ENCODE results near the gene NKD2. TPM values are rescaled to one million over a fixed set of nuclear protein-coding genes. Genes with fewer than 3 reads are reported as not detected.
"Not testable (repeated sequence)": the region's sequence is repeated elsewhere in the genome, so short reads cannot be mapped to it uniquely, and the experiment has no call there.

Gene NKD2
- total RNA-seq, 5 donors from 2014 or later (not counting 1 experiment from before 2014, with no cell fraction given): 0.18 to 0.23 TPM; not detected in 3

- DNase-seq (no peak), ATAC-seq (replicated peaks in 1 of 4) (no peak)
- H3K9me3 ChIP-seq: no peaks in the 10 kb centered on the region
- Mint-ChIP-seq H3K27me3 (no peaks in the 10 kb centered on the region), H3K9me3 (no peaks in the 10 kb centered on the region), H3K36me3 (no peaks in the 10 kb centered on the region), H3K4me3 (no peak overlapping the region), H3K27ac (no peak overlapping the region), H3K4me1 (no peaks in the 10 kb centered on the region)
- H3K27me3 ChIP-seq (replicated peaks in 1 of 2; ENCODE audit: control insufficient read depth in 2 of 2, extremely low read depth in 1 of 2, insufficient read depth in 2 of 2, low read length in 1 of 2): no peaks in the 10 kb centered on the region
- H3K36me3 ChIP-seq (ENCODE audit: control insufficient read depth in 2 of 2, extremely low read depth in 1 of 2, insufficient read depth in 1 of 2, low read length in 1 of 2): peaks cover 5 to 33% of the 10 kb centered on the region in 2 donors
- no peaks in the 10 kb centered on the region for H3K4me1 ChIP-seq (ENCODE audit: control insufficient read depth in 1 of 2, extremely low read depth in 1 of 2, insufficient read depth in 2 of 2, low read length in 2 of 2)
- no peak overlapping the region for H3K27ac ChIP-seq (ENCODE audit: low read length)
- POLR2A ChIA-PET: no interaction called here
- H3K4me3 ChIP-seq (ENCODE audit: control insufficient read depth in 1 of 2, extremely low read depth in 1 of 2, low read length in 1 of 2): no peak overlapping the region
- CTCF ChIA-PET: no interaction called here
- WGBS (ENCODE audit: insufficient coverage): 74% methylated on average over 17 of the region's 24 CpGs
These were observed 52.0 kb downstream of the NKD2 start for GRCh38 chr5:1060535-1060981.

GRCh38 chr5:1061292-1061691 lies 52.7 kb downstream of the NKD2 start:
- DNase-seq; H3K4me3 Mint-ChIP-seq; H3K4me1 ChIP-seq (ENCODE audit: control insufficient read depth in 1 of 2, extremely low read depth in 1 of 2, insufficient read depth in 2 of 2, low read length in 2 of 2); H3K36me3 Mint-ChIP-seq; H3K27me3 ChIP-seq (replicated peaks in 1 of 2; ENCODE audit: control insufficient read depth in 2 of 2, extremely low read depth in 1 of 2, insufficient read depth in 2 of 2, low read length in 1 of 2); H3K27ac Mint-ChIP-seq; H3K27ac ChIP-seq (ENCODE audit: low read length); H3K27me3 Mint-ChIP-seq; H3K9me3 ChIP-seq; H3K4me1 Mint-ChIP-seq; POLR2A ChIA-PET; H3K4me3 ChIP-seq (ENCODE audit: control insufficient read depth in 1 of 2, extremely low read depth in 1 of 2, low read length in 1 of 2); ATAC-seq (replicated peaks in 1 of 4); H3K9me3 Mint-ChIP-seq; CTCF ChIA-PET: not testable (repeated sequence)
- peaks cover 5 to 28% of the 10 kb centered on the region in 2 donors for H3K36me3 ChIP-seq (ENCODE audit: control insufficient read depth in 2 of 2, extremely low read depth in 1 of 2, insufficient read depth in 1 of 2, low read length in 1 of 2)
- WGBS (ENCODE audit: insufficient coverage): 92% methylated on average over 14 of the region's 43 CpGs

GRCh38 chr5:1061916-1062315 lies 53.3 kb downstream of the NKD2 start:
- Mint-ChIP-seq H3K27ac (no peak overlapping the region), H3K9me3 (no peaks in the 10 kb centered on the region), H3K4me3 (no peak overlapping the region), H3K4me1 (no peaks in the 10 kb centered on the region), H3K36me3 (peaks cover 5% of the 10 kb centered on the region), H3K27me3 (no peaks in the 10 kb centered on the region)
- Histone ChIP-seq H3K27me3 (replicated peaks in 1 of 2; ENCODE audit: control insufficient read depth in 2 of 2, extremely low read depth in 1 of 2, insufficient read depth in 2 of 2, low read length in 1 of 2) (no peaks in the 10 kb centered on the region), H3K4me1 (ENCODE audit: control insufficient read depth in 1 of 2, extremely low read depth in 1 of 2, insufficient read depth in 2 of 2, low read length in 2 of 2) (no peaks in the 10 kb centered on the region), H3K9me3 (no peaks in the 10 kb centered on the region), H3K27ac (ENCODE audit: low read length) (no peak overlapping the region), H3K4me3 (ENCODE audit: control insufficient read depth in 1 of 2, extremely low read depth in 1 of 2, low read length in 1 of 2) (no peak overlapping the region), H3K36me3 (ENCODE audit: control insufficient read depth in 2 of 2, extremely low read depth in 1 of 2, insufficient read depth in 1 of 2, low read length in 1 of 2) (peaks cover 5 to 22% of the 10 kb centered on the region in 2 donors)
- ChIA-PET CTCF (no interaction called here), POLR2A (no interaction called here)
- ATAC-seq (replicated peaks in 1 of 4): no peak
- 84% methylated on average over 10 of the region's 10 CpGs for WGBS (ENCODE audit: insufficient coverage)
- no peak for DNase-seq

GRCh38 chr5:1062761-1063568 lies 54.4 kb downstream of the NKD2 start:
- CTCF ChIA-PET: no interaction called here
- no peak overlapping the region for H3K27ac ChIP-seq (ENCODE audit: low read length)
- Mint-ChIP-seq H3K36me3 (peaks cover 5% of the 10 kb centered on the region), H3K4me1 (no peaks in the 10 kb centered on the region), H3K9me3 (no peaks in the 10 kb centered on the region), H3K27ac (no peak overlapping the region), H3K4me3 (no peak overlapping the region), H3K27me3 (no peaks in the 10 kb centered on the region)
- H3K9me3 ChIP-seq: no peaks in the 10 kb centered on the region
- H3K4me1 ChIP-seq (ENCODE audit: control insufficient read depth in 1 of 2, extremely low read depth in 1 of 2, insufficient read depth in 2 of 2, low read length in 2 of 2): no peaks in the 10 kb centered on the region
- no peak for DNase-seq
- WGBS (ENCODE audit: insufficient coverage): 92% methylated on average over 36 of the region's 36 CpGs
- H3K36me3 ChIP-seq (ENCODE audit: control insufficient read depth in 2 of 2, extremely low read depth in 1 of 2, insufficient read depth in 1 of 2, low read length in 1 of 2): peaks cover 0 to 21% of the 10 kb centered on the region in 2 donors
- H3K4me3 ChIP-seq (ENCODE audit: control insufficient read depth in 1 of 2, extremely low read depth in 1 of 2, low read length in 1 of 2): no peak overlapping the region
- POLR2A ChIA-PET: no interaction called here
- no peaks in the 10 kb centered on the region for H3K27me3 ChIP-seq (replicated peaks in 1 of 2; ENCODE audit: control insufficient read depth in 2 of 2, extremely low read depth in 1 of 2, insufficient read depth in 2 of 2, low read length in 1 of 2)
- no peak for ATAC-seq (replicated peaks in 1 of 4)

- peaks cover 5% of the 10 kb centered on the region for H3K36me3 Mint-ChIP-seq
- DNase-seq: no peak
- 98% methylated on average over 34 of the region's 56 CpGs for whole genome bisulfite sequencing (ENCODE audit: insufficient coverage)
These were observed 55.2 kb downstream of the NKD2 start for GRCh38 chr5:1063661-1064382.

GRCh38 chr5:1064383-1065142 lies 56.0 kb downstream of the NKD2 start:
- POLR2A ChIA-PET: no interaction called here

More at GRCh38 chr5:1063661-1064382, 55.2 kb downstream of the NKD2 start:
- ChIA-PET CTCF (no interaction called here), POLR2A (no interaction called here)
- Histone ChIP-seq H3K9me3 (no peaks in the 10 kb centered on the region), H3K27ac (ENCODE audit: low read length) (no peak overlapping the region), H3K36me3 (ENCODE audit: control insufficient read depth in 2 of 2, extremely low read depth in 1 of 2, insufficient read depth in 1 of 2, low read length in 1 of 2) (peaks cover 0 to 18% of the 10 kb centered on the region in 2 donors), H3K4me1 (ENCODE audit: control insufficient read depth in 1 of 2, extremely low read depth in 1 of 2, insufficient read depth in 2 of 2, low read length in 2 of 2) (no peaks in the 10 kb centered on the region), H3K27me3 (replicated peaks in 1 of 2; ENCODE audit: control insufficient read depth in 2 of 2, extremely low read depth in 1 of 2, insufficient read depth in 2 of 2, low read length in 1 of 2) (no peaks in the 10 kb centered on the region), H3K4me3 (ENCODE audit: control insufficient read depth in 1 of 2, extremely low read depth in 1 of 2, low read length in 1 of 2) (no peak overlapping the region)
- Mint-ChIP-seq H3K4me1 (no peaks in the 10 kb centered on the region), H3K27ac (no peak overlapping the region), H3K9me3 (no peaks in the 10 kb centered on the region), H3K27me3 (no peaks in the 10 kb centered on the region), H3K4me3 (no peak overlapping the region)
- no peak for ATAC-seq (replicated peaks in 1 of 4)

More at GRCh38 chr5:1064383-1065142, 56.0 kb downstream of the NKD2 start:
- Mint-ChIP-seq H3K9me3 (no peaks in the 10 kb centered on the region), H3K4me3 (no peak overlapping the region), H3K27me3 (no peaks in the 10 kb centered on the region), H3K36me3 (peaks cover 5% of the 10 kb centered on the region), H3K27ac (no peak overlapping the region), H3K4me1 (no peaks in the 10 kb centered on the region)
- Histone ChIP-seq H3K27ac (ENCODE audit: low read length) (no peak overlapping the region), H3K4me3 (ENCODE audit: control insufficient read depth in 1 of 2, extremely low read depth in 1 of 2, low read length in 1 of 2) (no peak overlapping the region), H3K36me3 (ENCODE audit: control insufficient read depth in 2 of 2, extremely low read depth in 1 of 2, insufficient read depth in 1 of 2, low read length in 1 of 2) (peaks cover 0 to 17% of the 10 kb centered on the region in 2 donors), H3K9me3 (no peaks in the 10 kb centered on the region), H3K4me1 (ENCODE audit: control insufficient read depth in 1 of 2, extremely low read depth in 1 of 2, insufficient read depth in 2 of 2, low read length in 2 of 2) (no peaks in the 10 kb centered on the region), H3K27me3 (replicated peaks in 1 of 2; ENCODE audit: control insufficient read depth in 2 of 2, extremely low read depth in 1 of 2, insufficient read depth in 2 of 2, low read length in 1 of 2) (no peaks in the 10 kb centered on the region)
- ATAC-seq (replicated peaks in 1 of 4) (no peak), DNase-seq (no peak)
- CTCF ChIA-PET: no interaction called here
- WGBS (ENCODE audit: insufficient coverage): 93% methylated on average over 48 of the region's 49 CpGs

All from T-cell (primary cell).